M059J (cell line): ENCODE measurements around the gene XIRP2. TPM values are rescaled to one million over a fixed set of nuclear protein-coding genes. Genes with fewer than 3 reads are reported as not detected.
"Not testable (repeated sequence)": the region's sequence is repeated elsewhere in the genome, so short reads cannot be mapped to it uniquely, and the experiment has no call there.

Source experiments
- DNase-seq: peaks from one replicate; pipeline ENCODE4 v3.0.0-alpha.2; 2012; ENCODE audit warnings: low read depth
- total RNA-seq: library from RNA; depleted of rRNA; stranded (reverse); fragments of >200 nt; shearing (Covaris generic); gene quantifications from 2 replicates; pipeline ENCODE4 v1.2.3, GENCODE V29; 2014

XIRP2 gene
- total RNA-seq, 1 experiment from 2014 or later, result 0.02 TPM

- peak; percentile 0 for DNase-seq
These were observed 160.5 kb downstream of the XIRP2 start for GRCh38 chr2:167048829-167049228.

GRCh38 chr2:167049659-167050058 lies 161.4 kb downstream of the XIRP2 start:
- DNase-seq, result no peak

GRCh38 chr2:167052825-167053224 lies 164.5 kb downstream of the XIRP2 start:
- DNase-seq, result peak; percentile 3

GRCh38 chr2:167054881-167055280 lies 166.6 kb downstream of the XIRP2 start:
- DNase-seq, result no peak

GRCh38 chr2:167057446-167057845 lies 169.2 kb downstream of the XIRP2 start:
- no peak for DNase-seq

- no peak for DNase-seq
These were observed 170.9 kb downstream of the XIRP2 start for GRCh38 chr2:167059173-167059572.

- DNase-seq, result no peak
These were observed 181.6 kb downstream of the XIRP2 start for GRCh38 chr2:167069855-167070254.

GRCh38 chr2:167075708-167076107 lies 187.4 kb downstream of the XIRP2 start:
- not testable (repeated sequence) for DNase-seq

- DNase-seq, result not testable (repeated sequence)
These were observed 210.7 kb downstream of the XIRP2 start for GRCh38 chr2:167098931-167099330.

- DNase-seq, result no peak
These were observed 212.2 kb downstream of the XIRP2 start for GRCh38 chr2:167100506-167100905.

GRCh38 chr2:167103028-167103756 lies 214.9 kb downstream of the XIRP2 start:
- DNase-seq, result no peak

GRCh38 chr2:167103757-167104133 lies 215.5 kb downstream of the XIRP2 start:
- DNase-seq, result no peak

GRCh38 chr2:167104691-167105090 lies 216.4 kb downstream of the XIRP2 start:
- DNase-seq, result no peak

- not testable (repeated sequence) for DNase-seq
These were observed 221.4 kb downstream of the XIRP2 start for GRCh38 chr2:167109682-167110081.

- no peak for DNase-seq
These were observed 222.1 kb downstream of the XIRP2 start for GRCh38 chr2:167110345-167110744.

- DNase-seq, result peak; percentile 18
These were observed 225.7 kb downstream of the XIRP2 start for GRCh38 chr2:167114018-167114417.

GRCh38 chr2:167115541-167115940 lies 227.3 kb downstream of the XIRP2 start:
- no peak for DNase-seq

- no peak for DNase-seq
These were observed 234.1 kb downstream of the XIRP2 start for GRCh38 chr2:167122389-167122788.

GRCh38 chr2:167126165-167126564 lies 237.9 kb downstream of the XIRP2 start:
- no peak for DNase-seq

GRCh38 chr2:167127135-167127534 lies 238.9 kb downstream of the XIRP2 start:
- peak; percentile 42 for DNase-seq

GRCh38 chr2:167128130-167128529 lies 239.8 kb downstream of the XIRP2 start:
- no peak for DNase-seq

GRCh38 chr2:167132066-167132465 lies 243.8 kb downstream of the XIRP2 start:
- no peak for DNase-seq

GRCh38 chr2:167132906-167133555 lies 244.8 kb downstream of the XIRP2 start:
- no peak for DNase-seq
